Left lung (tissue), 10 donors: ENCODE data around the gene ATP2B1. TPM values are rescaled to one million over a fixed set of nuclear protein-coding genes. Genes with fewer than 3 reads are reported as not detected.
A peak's percentile ranks its signal among the peaks of the same experiment; 100 is the strongest.

ENCODE experiments used
- ATAC-seq: fragments of 200-7000 bp; cut with Tn5 transposase; one replicate; pipeline ENCODE4 v1.9.1; 2020; ENCODE audit warnings: moderate library complexity
- DNase-seq, 4 donors: peaks; one replicate each; pipeline ENCODE4 v3.0.0-alpha.2; 2013 to 2020
- H3K27ac ChIP-seq, 2 donors: fragments of 200-600 bp; sonication (generic) in 1 of 2; one replicate each; pipeline versions ENCODE4 v1.5.0 to v1.8.0; 2020 to 2021
- H3K27me3 ChIP-seq, 2 donors: fragments of 200-600 bp; sonication (generic) in 1 of 2; one replicate each; pipeline versions ENCODE4 v1.5.0 to v1.8.0; 2020 to 2021
- H3K36me3 ChIP-seq, 2 donors: fragments of 200-600 bp; sonication (generic) in 1 of 2; one replicate each; pipeline versions ENCODE4 v1.5.0 to v1.8.0; 2020 to 2021
- H3K4me1 ChIP-seq, 2 donors: fragments of 200-600 bp; one replicate each; pipeline ENCODE4 v1.8.0; 2021
- H3K4me3 ChIP-seq, 2 donors: fragments of 200-600 bp; sonication (generic) in 1 of 2; one replicate each; pipeline versions ENCODE4 v1.5.0 to v1.8.0; 2020 to 2021; ENCODE audit warnings: mild to moderate bottlenecking in 1 of 2
- H3K9me3 ChIP-seq, 2 donors: fragments of 200-600 bp; sonication (generic) in 1 of 2; one replicate each; pipeline versions ENCODE4 v1.5.0 to v1.8.0; 2020 to 2021
- CTCF ChIP-seq, 2 donors: fragments of 200-600 bp; sonication (generic) in 1 of 2; IDR thresholded peaks; one replicate each; pipeline versions ENCODE4 v1.5.0 to v1.8.0; 2021; ENCODE audit warnings: antibody characterized with exemption in 2 of 2
- intact Hi-C, 2 donors: fragments of 100-400 bp; cut with DNase I; formaldehyde crosslinking; loops; one replicate each; pipeline versions ENCODE4 v1.11.2 to v1.14.2; 2022
- polyA plus RNA-seq, 6 donors: library from polyadenylated mRNA; unstranded; fragments of 120-200 nt; gene quantifications; one replicate each; pipeline ENCODE4 v1.2.1, GENCODE V29; 2013; ENCODE audit not compliant: insufficient read length in 6 of 6
- total RNA-seq, 2 donors: library from RNA; stranded (reverse); fragmentation: NEBNext Ultra II Directional; extraction: Animal tissue kit (Norgen Biotek cat#: 25700); gene quantifications; one replicate each; pipeline ENCODE4 v1.2.1, GENCODE V29; 2021
- donor health status: DM: no; HTN: yes; CAD: no.
- donor health status: DM: no; HTN: no; CAD: no.

Gene ATP2B1
- total and polyA plus RNA-seq, 8 donors, result 29.4 to 96.6 (median 88.7) TPM

GRCh38 chr12:89731614-89732013 lies 23.0 kb upstream of the ATP2B1 start:
- Histone ChIP-seq H3K4me3 (no peak overlapping the region), H3K27me3 (no peaks in the 10 kb centered on the region), H3K36me3 (no peaks in the 10 kb centered on the region), H3K4me1 (peaks cover 0 to 26% of the 10 kb centered on the region in 2 donors), H3K9me3 (peaks cover 0 to 11% of the 10 kb centered on the region in 2 donors), H3K27ac (peak overlapping the region; percentile 0 to 2)
- intact Hi-C loops, result no loop called here
- no peak for DNase-seq
- peak; percentile 70 for ATAC-seq
- TF ChIP-seq CTCF (IDR thresholded peaks at IDR 0.05), result no peak

- DNase-seq, result no peak
- Histone ChIP-seq H3K9me3 (peaks cover 0 to 11% of the 10 kb centered on the region in 2 donors), H3K27ac (peak overlapping the region in 1 of 2 donors; percentile 0), H3K4me3 (no peak overlapping the region), H3K4me1 (peaks cover 0 to 26% of the 10 kb centered on the region in 2 donors), H3K36me3 (no peaks in the 10 kb centered on the region), H3K27me3 (no peaks in the 10 kb centered on the region)
- no peak for TF ChIP-seq CTCF (IDR thresholded peaks at IDR 0.05)
- intact Hi-C loops, result no loop called here
- no peak for ATAC-seq
These were observed 22.5 kb upstream of the ATP2B1 start for GRCh38 chr12:89731089-89731488.

GRCh38 chr12:89729946-89730459 lies 21.4 kb upstream of the ATP2B1 start:
- Histone ChIP-seq H3K27ac (no peak overlapping the region), H3K4me1 (peaks cover 0 to 26% of the 10 kb centered on the region in 2 donors), H3K27me3 (no peaks in the 10 kb centered on the region), H3K36me3 (no peaks in the 10 kb centered on the region), H3K9me3 (peaks cover 0 to 10% of the 10 kb centered on the region in 2 donors), H3K4me3 (no peak overlapping the region)
- no peak for TF ChIP-seq CTCF (IDR thresholded peaks at IDR 0.05)
- no peak for DNase-seq
- ATAC-seq, result no peak
- intact Hi-C loops, result no loop called here

GRCh38 chr12:89723276-89723675 lies 14.6 kb upstream of the ATP2B1 start:
- H3K27me3 ChIP-seq, result no peaks in the 10 kb centered on the region
- no peak for ATAC-seq
- no peaks in the 10 kb centered on the region for H3K9me3 ChIP-seq
- H3K4me3 ChIP-seq, result no peak overlapping the region
- intact Hi-C loops, result no loop called here
- DNase-seq, result no peak
- H3K27ac ChIP-seq, result no peak overlapping the region
- TF ChIP-seq CTCF (IDR thresholded peaks at IDR 0.05), result no peak
- H3K36me3 ChIP-seq, result no peaks in the 10 kb centered on the region
- H3K4me1 ChIP-seq, result no peaks in the 10 kb centered on the region

GRCh38 chr12:89721291-89721987 lies 12.8 kb upstream of the ATP2B1 start:
- intact Hi-C loops, result no loop called here
- H3K4me1 ChIP-seq, result no peaks in the 10 kb centered on the region
- ATAC-seq (peak; percentile 30), DNase-seq (no peak)
- TF ChIP-seq CTCF (IDR thresholded peaks at IDR 0.05), result no peak
- no peak overlapping the region for H3K27ac ChIP-seq
- no peak overlapping the region for H3K4me3 ChIP-seq
- no peaks in the 10 kb centered on the region for H3K27me3 ChIP-seq
- no peaks in the 10 kb centered on the region for H3K9me3 ChIP-seq
- H3K36me3 ChIP-seq, result no peaks in the 10 kb centered on the region
